DMS53 treated with DMSO at 0.1 percent for 48 hours (cell line): ENCODE results near the gene CUL1.

Source experiments
- DNase-seq: peaks from one replicate; lab custom pipeline; 2025; ENCODE audit not compliant: unreplicated experiment; lab: John Stamatoyannopoulos, UW

The CUL1 gene

DNA sequence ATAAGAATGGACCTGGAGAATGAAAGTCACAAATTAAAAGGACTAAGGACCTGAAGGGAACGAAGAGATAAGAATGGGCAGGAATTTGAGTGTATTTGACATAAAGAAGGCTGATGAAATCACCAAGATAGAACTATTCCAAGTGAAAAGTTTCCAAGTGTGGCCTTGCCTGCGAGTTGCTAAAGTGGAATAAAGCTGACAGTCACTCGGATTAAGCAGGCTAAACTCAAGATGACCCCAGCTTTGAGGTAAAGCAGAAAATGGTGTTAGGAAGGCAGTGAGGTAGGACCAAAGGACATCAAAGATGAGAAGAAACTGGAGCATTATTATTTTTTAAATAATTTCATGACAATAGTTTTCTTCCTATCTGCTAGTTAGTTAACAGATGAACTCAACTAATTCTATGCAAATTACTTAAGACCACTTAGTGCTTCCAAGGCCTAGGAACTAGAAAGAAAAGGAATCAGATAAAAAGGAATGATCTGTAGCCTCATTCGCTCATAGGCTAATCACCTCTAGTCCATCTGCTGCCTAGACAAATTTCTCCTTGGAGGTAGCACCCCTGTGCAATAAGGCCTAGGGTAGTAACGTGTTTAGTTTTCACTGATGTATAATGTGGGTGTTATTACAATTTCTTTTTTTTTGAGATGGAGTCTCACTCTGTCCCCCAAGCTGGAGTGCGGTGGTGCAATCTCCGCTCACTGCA, 150.8 kb downstream of the CUL1 start:
- no peak for DNase-seq

DNA sequence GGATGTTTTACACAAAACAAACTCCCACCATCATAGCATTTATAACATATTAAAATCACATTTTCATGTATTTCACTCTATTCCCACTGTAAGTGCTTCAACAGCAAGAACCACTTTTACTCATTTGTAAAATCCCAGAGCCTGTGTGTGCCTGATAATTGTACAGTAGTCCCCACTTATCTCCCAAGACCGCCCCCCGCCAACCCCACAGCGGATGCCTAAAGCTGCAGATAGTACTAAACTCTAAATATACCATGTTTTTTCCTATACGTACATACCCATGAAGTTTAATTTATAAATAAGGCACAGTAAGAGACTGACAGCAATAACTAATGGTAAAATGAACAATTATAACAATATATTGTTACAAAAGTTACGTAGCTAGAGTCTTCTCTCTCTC, 151.9 kb downstream of the CUL1 start:
- DNase-seq, result no peak
